Measurements from ENCODE around the gene TUNAR.
"Not testable (repeated sequence)": the region's sequence is repeated elsewhere in the genome, so short reads cannot be mapped to it uniquely, and the experiment has no call there.

TUNAR gene

DNA sequence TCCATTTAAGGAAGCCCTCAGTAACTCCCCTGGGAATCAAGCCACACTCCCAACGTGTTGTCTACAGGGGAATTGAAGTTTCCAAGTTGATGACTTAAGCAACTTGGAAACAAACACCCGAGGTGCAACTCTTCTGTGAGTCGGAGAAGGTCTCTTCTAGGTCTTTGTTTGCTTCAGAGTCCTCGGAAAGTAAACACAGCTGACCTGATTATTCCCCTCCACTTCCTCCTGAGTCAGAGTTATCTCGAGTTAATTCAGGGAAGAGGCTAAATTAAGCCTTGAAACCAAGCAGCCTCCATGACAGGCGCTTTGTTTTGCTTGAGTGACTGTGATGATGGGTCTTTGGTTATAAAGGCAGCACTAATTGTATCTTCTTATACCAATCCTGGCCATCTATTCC lies 41.8 kb downstream of the TUNAR start:
- no peak for DNase-seq (ENCODE audit: low read depth)

GRCh38 chr14:95920769-95921438 lies 44.3 kb downstream of the TUNAR start:
- no peak for DNase-seq (ENCODE audit: low read depth)

DNA sequence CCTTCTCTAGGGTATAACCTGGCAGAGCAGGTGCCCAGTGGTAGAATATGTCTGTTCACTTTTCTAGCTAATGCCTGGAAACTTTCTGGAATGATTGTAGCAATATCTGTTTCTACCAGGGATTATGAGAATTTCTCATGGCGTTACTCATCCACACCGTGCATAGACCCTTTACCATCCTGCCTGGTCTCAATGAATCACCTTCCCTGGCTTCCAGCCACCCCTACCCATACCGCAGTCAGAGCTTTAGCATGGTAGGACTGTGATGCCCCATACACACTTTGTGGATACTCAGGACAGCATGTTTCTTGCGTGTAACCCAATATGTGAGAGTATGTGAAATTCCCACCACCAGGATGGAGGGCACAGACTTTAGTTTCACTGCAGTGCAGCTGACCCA lies 45.4 kb downstream of the TUNAR start:
- DNase-seq (ENCODE audit: low read depth) = no peak

- no peak for DNase-seq (ENCODE audit: low read depth)
Observed at GRCh38 chr14:95928751-95929150, 52.1 kb downstream of the TUNAR start.

- no peak for DNase-seq (ENCODE audit: low read depth)
Observed at GRCh38 chr14:95931384-95931783, 54.8 kb downstream of the TUNAR start.

DNA sequence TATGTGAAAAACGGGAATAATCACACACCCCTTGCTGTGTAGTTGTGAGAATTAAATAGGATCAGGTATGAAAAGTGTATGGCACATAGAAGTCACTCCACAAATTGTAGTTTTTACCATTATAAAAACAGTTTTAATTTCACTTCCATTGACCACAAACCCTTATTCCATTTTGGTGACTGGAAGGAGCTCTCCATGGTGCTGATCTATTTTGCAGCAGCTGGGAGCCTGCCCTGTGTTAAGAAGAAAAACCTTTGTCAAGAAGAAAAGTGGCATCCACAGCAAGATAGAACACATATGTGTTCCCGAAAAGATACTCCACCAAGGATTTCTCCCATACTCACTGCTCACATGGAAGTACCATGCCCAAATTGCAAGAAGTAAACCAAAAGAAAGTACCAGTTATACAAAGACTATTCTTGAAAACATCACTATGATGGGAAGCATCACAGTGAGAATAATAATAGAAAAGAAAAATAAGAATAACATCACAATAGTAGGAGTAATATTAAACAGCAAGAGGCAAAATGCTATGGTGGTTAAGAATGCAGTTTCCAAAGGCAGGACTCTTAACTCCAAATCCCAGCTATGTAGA lies 58.7 kb downstream of the TUNAR start:
- DNase-seq (ENCODE audit: low read depth) = peak; percentile 2

DNA sequence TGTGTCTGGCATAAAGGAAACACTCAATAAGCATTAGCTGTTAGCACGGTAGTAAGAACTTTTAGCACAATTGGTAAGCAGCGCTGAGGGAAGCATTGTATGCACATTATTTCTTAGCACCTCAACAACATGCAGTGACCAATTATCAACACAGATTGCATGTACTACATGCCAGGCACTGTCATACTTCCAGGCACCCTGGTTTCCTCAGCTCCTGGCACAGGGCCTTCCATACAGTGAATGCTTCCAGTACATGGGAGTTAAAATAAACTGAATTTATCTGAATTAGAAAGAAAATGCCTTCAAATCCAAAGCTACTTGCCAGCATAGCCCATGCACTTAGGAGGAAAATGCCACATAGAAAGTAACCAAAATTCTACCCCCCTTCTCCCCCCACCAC lies 59.4 kb downstream of the TUNAR start:
- no peak for DNase-seq (ENCODE audit: low read depth)

GRCh38 chr14:95939335-95939734 lies 62.7 kb downstream of the TUNAR start:
- DNase-seq (ENCODE audit: low read depth) = no peak

DNA sequence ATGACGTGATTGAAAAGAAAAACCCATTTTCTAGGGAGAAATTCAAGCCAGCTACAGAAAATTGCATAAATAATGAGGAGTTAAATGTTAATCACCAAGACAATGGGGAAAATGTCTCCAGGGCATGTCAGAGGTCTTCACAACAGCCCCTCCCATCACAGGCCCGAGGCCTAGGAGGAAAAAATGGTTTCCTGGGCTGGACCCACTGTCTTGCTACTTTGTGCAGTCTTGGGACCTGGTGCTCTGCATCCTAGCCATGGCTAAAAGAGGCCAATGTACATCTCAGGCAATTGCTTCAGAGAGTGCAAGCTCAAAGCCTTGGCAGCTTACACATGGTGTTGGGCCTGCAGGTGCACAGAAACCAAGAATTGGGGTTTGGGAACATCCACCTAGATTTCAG lies 65.3 kb downstream of the TUNAR start:
- no peak for DNase-seq (ENCODE audit: low read depth)

DNA sequence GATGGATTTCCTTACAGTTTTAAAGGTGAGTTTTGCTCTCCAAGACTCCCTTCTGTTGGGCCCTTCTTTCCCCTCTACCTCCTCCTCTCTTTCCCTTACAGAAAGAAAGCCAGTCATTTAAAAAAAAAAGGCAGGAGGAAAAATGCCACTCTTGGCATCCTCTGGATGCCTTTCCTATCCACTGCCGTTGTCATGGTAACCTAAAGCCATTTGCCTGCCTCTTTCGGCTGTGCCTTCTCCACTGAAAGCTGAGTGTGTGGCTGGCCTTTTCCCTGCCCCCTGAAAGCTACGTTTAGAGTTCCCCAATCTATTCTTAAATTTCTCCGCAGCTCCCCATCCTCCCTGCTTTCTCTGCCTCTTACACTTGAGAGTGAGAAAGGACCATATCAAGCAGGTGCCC lies 67.1 kb downstream of the TUNAR start:
- DNase-seq (ENCODE audit: low read depth) = no peak

- no peak for DNase-seq (ENCODE audit: low read depth)
Observed at GRCh38 chr14:95944462-95944861, 67.8 kb downstream of the TUNAR start.

DNA sequence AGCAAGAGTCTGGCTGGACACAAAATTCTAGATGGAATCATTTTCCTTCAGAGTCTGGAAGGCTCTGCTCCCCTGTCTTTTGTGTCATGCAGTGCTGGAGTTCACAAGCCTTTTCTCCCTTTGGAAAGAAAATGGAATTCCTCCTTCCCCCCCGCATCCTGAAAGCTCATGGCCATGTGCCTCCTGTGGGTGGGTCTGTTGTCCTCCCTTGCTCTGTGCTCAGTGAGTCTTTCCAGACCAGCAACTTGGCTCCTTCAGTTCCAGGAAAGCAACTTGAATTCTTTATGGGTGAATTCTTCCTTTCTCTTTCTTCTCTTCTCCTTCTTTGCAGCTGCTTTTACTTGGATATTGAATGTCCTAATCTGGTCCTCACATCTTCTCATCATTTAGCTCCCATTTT lies 70.2 kb downstream of the TUNAR start:
- no peak for DNase-seq (ENCODE audit: low read depth)

GRCh38 chr14:95948558-95948981 lies 71.9 kb downstream of the TUNAR start:
- no peak for DNase-seq (ENCODE audit: low read depth)

DNA sequence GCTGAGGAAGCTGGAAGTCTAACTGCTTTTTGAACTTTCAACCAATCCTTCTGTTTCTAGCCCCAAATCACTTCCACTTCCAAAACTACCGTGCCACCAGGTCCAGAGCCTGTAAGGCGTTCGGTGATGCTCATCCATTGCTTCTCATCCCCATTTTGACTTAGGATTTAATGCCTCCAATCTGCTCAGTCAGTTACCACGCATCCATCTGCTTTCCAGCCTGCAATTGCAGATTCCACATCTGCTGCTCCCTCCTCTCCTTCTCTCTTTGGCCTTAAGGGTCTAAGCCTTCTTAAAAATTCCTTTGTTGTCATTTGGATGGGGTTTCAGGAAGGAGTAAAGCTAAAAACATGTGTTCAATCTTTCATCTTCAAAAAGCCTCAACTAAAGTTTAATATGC lies 74.7 kb downstream of the TUNAR start:
- no peak for DNase-seq (ENCODE audit: low read depth)

GRCh38 chr14:95953111-95953724 lies 76.6 kb downstream of the TUNAR start:
- DNase-seq (ENCODE audit: low read depth) = peak; percentile 2

DNA sequence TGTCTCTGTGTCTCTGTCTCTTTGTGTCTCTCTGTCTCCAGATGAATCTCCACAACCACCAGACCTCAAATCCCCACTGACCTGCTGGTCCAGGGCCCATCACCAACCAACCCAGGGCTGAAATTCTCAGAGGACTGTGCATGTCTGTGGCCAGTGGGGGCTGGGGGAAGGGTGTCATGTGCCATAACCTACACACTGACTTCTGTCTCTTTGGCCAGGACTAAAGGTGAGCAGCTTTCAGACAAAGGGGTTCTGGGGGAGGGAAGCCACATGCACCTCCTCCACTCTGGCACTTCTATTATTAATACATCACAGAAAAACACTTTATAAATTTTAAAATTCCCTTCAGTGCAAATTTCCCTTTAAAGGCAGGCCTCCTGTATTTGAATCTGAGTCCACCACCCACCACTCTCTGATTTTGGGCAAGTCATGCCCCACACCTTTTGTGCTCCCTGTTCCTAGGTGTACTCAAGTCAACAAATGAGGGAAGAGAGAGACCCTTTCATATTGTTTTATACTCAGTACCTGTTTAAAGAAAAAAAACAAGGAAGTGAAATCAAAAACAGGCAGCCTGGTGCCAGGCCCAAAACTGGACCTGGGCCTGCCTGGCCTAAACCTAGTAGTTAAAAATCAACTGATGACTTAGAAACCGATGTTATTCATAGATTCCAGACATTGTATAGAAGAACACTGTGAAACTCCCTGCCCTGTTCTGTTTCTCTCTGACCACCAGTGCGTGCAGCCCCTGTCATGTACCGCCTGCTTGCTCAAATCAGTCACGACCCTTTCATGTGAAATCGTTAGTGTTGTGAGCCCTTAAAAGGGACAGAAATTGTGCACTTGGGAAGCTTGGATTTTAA lies 80.2 kb downstream of the TUNAR start:
- no peak for DNase-seq (ENCODE audit: low read depth)

DNA sequence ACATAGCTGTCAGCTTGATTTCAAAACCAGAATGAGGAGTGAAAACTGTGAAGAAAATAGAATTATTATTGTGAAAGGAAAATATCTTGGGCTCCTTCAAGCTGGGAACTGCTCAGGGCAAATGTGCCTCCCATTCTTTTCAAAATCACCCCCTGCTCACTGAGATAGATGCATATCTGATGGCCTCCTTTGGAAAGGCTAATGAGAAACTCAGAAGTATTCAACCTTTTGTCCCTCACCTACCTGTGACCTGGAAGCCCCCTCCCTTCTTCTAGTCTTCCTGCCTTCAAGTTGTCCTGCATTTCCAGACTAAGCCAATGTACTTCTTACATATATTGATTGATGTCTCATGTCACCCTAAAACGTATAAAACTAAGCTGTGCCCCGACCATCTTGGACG lies 81.5 kb downstream of the TUNAR start:
- DNase-seq (ENCODE audit: low read depth) = no peak

DNA sequence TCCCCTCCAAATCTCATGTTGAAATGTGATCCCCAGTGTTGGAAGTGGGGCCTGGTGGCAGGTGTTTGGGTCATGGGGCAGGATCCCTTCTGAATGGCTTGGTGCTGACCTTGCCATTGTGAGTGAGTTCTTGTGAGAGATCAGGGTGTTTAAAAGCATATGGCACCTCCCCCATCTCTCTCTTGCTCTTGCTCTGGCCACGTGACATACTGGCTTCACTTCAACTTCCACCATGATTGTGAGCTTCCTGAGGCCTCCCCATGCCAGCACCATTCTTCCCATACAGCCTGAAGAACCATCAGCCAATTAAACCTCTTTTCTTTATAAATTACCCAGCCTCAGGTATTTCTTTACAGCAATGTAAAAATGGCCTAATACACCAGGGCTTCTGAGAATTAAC lies 82.7 kb downstream of the TUNAR start:
- no peak for DNase-seq (ENCODE audit: low read depth)

DNA sequence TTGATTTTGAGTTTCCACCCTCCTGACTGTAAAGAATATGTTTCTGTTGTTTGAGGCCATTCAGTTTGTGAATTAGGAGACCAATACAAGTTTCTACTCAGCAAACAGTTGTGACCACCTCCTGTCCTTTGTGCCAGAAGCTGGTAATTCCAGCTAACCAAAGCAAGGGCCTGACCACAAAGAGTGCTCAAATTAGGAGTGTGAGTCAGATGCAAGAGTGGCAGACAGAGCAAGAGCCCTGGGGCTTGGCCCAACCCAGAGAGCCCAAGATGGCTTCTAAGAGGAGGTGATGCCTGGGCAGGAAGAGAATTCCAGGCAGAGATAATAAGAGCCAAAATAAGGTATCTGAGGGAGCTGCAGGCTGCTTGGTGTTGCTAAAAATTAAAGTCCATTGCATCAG lies 84.8 kb downstream of the TUNAR start:
- DNase-seq (ENCODE audit: low read depth) = no peak

DNA sequence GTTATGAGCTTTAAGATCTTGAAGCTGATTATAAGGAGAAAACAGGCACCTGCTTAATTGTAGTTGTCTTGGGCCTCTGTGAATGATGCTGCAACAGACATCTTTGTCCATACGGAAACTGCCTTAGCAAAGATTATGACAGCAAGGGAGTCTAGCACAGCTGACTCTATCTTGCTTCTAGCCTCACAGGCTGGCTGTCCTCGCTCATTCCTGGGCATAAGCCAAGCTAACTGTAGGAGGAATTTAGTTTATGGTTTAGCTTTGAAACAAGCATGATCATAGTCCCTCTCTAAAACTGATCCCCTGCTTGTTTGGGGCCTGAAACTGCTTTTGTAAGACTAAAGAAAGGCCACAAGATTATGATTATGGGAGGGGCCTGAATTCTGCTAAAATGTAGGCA lies 88.3 kb downstream of the TUNAR start:
- no peak for DNase-seq (ENCODE audit: low read depth)

DNA sequence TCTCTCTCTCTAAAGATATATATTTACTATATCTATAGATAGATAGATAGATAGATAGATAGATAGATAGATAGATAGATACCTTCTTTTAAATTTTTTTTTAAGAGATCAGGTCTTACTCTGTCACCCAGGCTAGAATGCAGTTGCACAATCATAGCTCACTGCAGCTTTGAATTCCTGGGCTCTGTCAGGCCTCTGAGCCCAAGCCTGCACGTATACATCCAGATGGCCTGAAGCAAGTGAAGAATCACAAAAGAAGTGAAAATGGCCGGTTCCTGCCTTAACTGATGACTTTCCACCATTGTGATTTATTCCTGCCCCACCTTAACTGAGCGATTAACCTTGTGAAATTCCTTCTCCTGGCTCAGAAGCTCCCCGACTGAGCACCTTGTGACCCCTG lies 91.4 kb downstream of the TUNAR start:
- not testable (repeated sequence) for DNase-seq (ENCODE audit: low read depth)
